ENCODE results near the gene TGM6. TPM values are rescaled to one million over a fixed set of nuclear protein-coding genes. Genes with fewer than 3 reads are reported as not detected.

Gene TGM6
- total and polyA plus RNA-seq, 12 donors = not detected

DNA sequence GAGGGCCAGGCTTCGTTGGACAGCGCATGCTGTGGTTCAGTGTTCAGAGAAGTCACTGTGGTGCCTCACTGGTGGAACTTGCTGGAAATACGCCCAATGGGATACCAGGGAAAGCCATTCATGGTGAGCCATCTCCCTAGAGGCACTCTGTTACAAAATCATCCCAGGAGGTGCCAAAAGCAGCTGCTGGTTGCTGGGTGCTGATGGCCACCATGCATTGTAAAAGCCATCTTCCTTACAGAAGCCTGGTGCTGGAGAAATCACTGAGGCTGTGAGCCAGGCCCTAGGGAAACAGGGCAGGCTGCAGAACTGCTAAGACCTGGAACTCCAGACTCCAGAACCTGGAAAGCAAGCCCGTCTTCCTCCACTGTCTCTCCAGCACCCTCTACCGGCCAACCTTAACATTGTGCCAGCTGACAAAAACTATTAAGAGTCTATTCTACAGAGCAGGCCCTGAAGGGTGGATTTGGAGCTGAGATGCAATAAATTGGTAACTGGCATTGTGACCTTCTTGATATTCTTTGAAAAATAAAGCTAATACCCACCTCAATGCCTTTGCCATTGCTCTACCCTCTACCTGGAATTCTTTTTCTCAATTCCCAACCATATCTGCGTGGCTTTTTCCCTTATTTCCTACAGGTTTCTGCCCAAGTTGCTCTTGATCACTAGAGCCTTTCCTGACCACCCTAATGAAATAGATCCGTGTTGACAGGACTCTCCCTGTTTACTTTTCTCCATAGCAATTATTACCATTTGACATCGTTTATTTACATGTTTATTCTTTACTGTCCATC lies 71.4 kb downstream of the TGM6 start:
- Histone ChIP-seq H3K4me1 (peaks cover 0 to 6% (median 0%) of the 10 kb centered on the region in 9 donors), H3K27me3 (no peaks in the 10 kb centered on the region), H3K4me3 (no peak overlapping the region), H3K9me3 (peaks cover 0 to 1% (median 0%) of the 10 kb centered on the region in 11 donors), H3K27ac (no peak overlapping the region), H3K36me3 (no peaks in the 10 kb centered on the region)
- peak; percentile 71 to 88 (median 84) for TF ChIP-seq CTCF (IDR thresholded peaks at IDR 0.05)
- 57 to 60% methylated on average over 8 of the region's 8 CpGs for WGBS, 2 donors
- ATAC-seq (peak in 5 of 8 donors; percentile 55 to 77 (median 67)), DNase-seq (peak; percentile 50 to 75)
- intact Hi-C loops (cut with DNase I) = loop anchor here in 9 of 10 donors (2.0 to 10.0 kb wide), 13 partner anchors 87 to 690 kb away; no protein-coding TSS in a partner anchor

- H3K9me3 ChIP-seq = no peaks in the 10 kb centered on the region
- intact Hi-C loops (cut with DNase I) = loop anchor here in 9 of 10 donors (2.0 to 10.0 kb wide), 13 partner anchors 89 to 691 kb away; no protein-coding TSS in a partner anchor
- TF ChIP-seq CTCF (IDR thresholded peaks at IDR 0.05) = no peak
- H3K4me1 ChIP-seq = peaks cover 0 to 6% (median 0%) of the 10 kb centered on the region in 9 donors
- no peaks in the 10 kb centered on the region for H3K27me3 ChIP-seq
- no peak overlapping the region for H3K27ac ChIP-seq
- H3K36me3 ChIP-seq = peaks cover 0 to 13% (median 0%) of the 10 kb centered on the region in 9 donors
- no peak overlapping the region for H3K4me3 ChIP-seq
- 84 to 85% methylated on average over 3 of the region's 3 CpGs for WGBS, 2 donors
- DNase-seq (no peak), ATAC-seq (no peak)
Measured at GRCh38 chr20:2453792-2454191, 73.1 kb downstream of the TGM6 start.

- TF ChIP-seq CTCF (IDR thresholded peaks at IDR 0.05) = no peak
- no peak for ATAC-seq
- Histone ChIP-seq H3K36me3 (peaks cover 0 to 35% (median 10%) of the 10 kb centered on the region in 9 donors), H3K27ac (no peak overlapping the region), H3K9me3 (no peaks in the 10 kb centered on the region), H3K4me3 (no peak overlapping the region), H3K4me1 (peaks cover 0 to 6% (median 0%) of the 10 kb centered on the region in 9 donors), H3K27me3 (no peaks in the 10 kb centered on the region)
- intact Hi-C loops (cut with DNase I) = loop anchor here in 8 of 10 donors (5.0 to 10.0 kb wide), 8 partner anchors 91 to 694 kb away; no protein-coding TSS in a partner anchor
- DNase-seq = no peak
- WGBS, 2 donors = 76 to 78% methylated on average over 2 of the region's 2 CpGs
Measured at GRCh38 chr20:2455771-2456497, 75.2 kb downstream of the TGM6 start.

DNA sequence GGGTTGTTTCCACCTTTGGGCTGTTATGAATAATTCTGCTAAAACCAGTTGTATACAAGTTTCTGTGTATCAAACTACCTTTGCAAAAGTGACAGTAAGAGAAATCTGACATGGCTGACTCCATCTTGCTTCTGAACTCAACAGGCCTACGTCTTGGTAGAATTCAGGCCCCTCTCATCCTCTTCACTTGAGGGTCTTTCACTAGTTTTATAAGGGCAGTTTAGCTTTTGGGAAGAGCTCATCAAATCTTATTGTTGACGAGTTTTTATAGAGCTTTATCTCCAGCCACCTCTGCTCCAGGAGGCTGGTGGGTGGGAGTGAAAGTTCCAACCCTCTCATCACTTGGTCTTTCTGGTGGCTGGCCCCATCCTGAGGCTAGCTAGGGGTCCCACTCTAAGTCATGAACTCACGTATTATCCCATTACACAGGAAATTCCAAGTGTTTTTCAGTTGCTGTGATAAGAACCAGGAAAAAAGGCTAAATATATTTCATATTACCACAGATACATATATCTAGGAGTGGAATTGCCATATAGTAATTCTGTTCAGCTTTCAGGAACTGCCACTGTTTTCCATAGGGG lies 78.3 kb downstream of the TGM6 start:
- H3K9me3 ChIP-seq = no peaks in the 10 kb centered on the region
- peaks cover 3 to 65% (median 41%) of the 10 kb centered on the region in 9 donors for H3K36me3 ChIP-seq
- H3K27ac ChIP-seq = no peak overlapping the region
- H3K4me1 ChIP-seq = peaks cover 0 to 6% (median 0%) of the 10 kb centered on the region in 9 donors
- DNase-seq (no peak), ATAC-seq (no peak)
- H3K4me3 ChIP-seq = no peak overlapping the region
- WGBS, 2 donors = 88 to 91% methylated on average over 3 of the region's 3 CpGs
- H3K27me3 ChIP-seq = no peaks in the 10 kb centered on the region
- TF ChIP-seq CTCF (IDR thresholded peaks at IDR 0.05) = no peak
- intact Hi-C loops (cut with DNase I) = loop anchor here in 8 of 10 donors (2.0 to 10.0 kb wide), 9 partner anchors 94 to 697 kb away; no protein-coding TSS in a partner anchor

All from heart right ventricle (tissue), 16 donors.